ENCODE results near the gene PDGFB.

DNA sequence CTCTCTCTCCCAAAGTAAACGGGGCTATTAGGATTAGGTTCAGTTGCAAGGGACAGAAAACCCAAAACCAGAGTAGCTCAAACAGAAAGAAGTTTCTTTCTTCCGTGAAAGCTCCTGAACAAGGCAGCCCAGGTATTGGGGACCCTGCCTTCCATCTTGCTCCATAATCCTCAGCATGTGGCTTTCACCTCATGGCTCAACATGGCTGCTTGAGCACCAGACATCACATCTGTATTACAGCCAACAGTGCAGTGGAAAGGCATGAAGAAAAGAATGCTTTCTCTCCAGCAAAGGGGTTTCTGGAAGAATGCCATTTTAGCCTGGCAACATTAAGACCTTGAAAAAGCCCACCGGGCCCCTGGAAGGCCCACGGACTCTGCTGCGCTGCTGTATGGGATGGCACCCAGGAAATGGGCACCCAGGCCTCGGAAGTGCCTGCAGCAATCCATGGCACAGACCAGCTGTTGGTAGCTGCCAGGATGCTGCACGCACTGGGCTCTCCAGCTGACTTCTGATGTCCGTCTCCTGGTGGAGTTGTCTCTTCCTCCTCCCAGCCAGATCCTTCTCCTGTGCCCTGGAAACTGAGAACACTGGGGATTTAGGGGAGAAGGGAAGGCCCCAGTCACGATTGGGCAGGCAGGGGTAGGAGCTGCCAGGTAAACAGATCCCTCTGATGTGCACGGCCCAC lies 22.6 kb downstream of the PDGFB start:
- TF ChIP-seq, protein P1, sequence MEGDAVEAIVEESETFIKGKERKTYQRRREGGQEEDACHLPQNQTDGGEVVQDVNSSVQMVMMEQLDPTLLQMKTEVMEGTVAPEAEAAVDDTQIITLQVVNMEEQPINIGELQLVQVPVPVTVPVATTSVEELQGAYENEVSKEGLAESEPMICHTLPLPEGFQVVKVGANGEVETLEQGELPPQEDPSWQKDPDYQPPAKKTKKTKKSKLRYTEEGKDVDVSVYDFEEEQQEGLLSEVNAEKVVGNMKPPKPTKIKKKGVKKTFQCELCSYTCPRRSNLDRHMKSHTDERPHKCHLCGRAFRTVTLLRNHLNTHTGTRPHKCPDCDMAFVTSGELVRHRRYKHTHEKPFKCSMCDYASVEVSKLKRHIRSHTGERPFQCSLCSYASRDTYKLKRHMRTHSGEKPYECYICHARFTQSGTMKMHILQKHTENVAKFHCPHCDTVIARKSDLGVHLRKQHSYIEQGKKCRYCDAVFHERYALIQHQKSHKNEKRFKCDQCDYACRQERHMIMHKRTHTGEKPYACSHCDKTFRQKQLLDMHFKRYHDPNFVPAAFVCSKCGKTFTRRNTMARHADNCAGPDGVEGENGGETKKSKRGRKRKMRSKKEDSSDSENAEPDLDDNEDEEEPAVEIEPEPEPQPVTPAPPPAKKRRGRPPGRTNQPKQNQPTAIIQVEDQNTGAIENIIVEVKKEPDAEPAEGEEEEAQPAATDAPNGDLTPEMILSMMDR (IDR thresholded peaks at IDR 0.05; ENCODE audit: poor library complexity) = no peak
- TF ChIP-seq EZH2phosphoT487 (IDR thresholded peaks at IDR 0.05; ENCODE audit: low read depth, severe bottlenecking, unreplicated experiment) (no peak), EZH2 (IDR thresholded peaks at IDR 0.05; ENCODE audit: borderline replicate concordance) (no peak)

All from hepatocyte (in vitro differentiated cells).